Limb (tissue), 2 donors: ENCODE data around the gene RNF214.
"Not testable (repeated sequence)": the region's sequence is repeated elsewhere in the genome, so short reads cannot be mapped to it uniquely, and the experiment has no call there.

Experiments used
- DNase-seq, 2 donors: peaks; one replicate each; pipeline ENCODE4 v3.0.0-alpha.2; 2016; ENCODE audit errors: extremely low spot score in 2 of 2

RNF214 gene

DNA sequence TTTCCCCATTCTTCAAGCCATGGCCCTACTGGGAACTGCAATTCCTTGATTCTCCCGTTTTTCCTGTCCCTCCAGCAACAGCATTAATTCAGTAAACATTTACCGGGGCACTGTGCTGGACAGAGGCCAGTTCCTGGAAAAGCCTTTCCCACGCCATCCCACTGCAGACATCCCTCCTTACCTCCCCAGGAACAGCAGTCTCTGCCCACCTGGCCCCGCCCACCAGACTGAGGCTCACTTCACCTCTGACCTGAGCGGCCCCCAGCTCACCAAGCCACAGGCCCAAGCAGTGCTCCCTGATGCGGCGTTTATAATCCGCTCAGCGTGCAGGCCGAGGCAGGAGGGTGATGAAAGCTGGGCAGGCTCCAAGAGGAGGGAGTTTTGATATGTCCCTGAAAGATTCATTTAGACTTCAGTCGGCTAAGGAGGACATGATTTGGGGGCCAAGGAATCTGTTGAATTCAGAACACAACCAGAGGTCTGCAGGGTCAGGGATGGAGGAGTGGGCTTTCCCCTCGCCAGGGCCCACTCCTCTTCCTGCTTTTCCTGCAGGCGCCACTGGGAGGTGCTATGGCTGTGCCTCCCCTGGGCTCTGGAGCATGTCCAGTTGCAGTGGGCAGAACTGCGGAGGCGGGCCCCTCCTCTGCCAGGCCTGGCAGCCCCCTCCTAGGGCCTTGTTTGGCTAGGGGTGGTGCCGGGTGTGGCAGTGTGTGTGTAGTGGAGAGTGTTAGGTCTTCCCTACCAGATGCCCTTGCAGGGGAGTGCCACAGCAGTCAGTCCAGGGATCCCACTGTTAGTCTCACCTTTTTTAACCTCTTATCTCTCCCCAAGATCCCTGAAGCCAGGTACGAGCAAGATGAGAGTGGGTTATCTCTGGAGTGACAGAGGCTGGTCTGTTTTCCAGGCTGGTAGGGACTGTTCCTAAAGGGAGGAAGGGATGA, 34.7 kb upstream of the RNF214 start:
- DNase-seq: peak in 1 of 2 donors; percentile 66

DNA sequence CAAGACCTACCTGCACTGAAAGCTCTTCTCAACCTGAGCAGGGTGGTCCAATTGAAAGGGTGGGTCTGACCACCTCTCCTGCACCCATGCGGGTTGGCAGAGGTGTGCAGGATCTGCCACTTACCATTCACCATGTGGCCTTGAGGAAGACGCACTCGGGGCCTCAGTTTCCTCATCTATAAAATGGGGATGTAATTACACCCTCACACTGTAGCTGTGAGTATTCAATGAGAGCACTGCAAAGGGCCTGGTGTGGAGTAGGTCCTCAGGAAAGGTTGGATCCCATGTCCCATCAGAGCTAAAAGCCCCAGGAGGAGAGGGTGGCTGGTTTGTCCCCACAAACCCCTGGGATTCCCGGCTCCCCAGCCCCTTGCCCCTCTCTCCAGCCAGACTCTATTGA, 33.9 kb upstream of the RNF214 start:
- DNase-seq: no peak

DNA sequence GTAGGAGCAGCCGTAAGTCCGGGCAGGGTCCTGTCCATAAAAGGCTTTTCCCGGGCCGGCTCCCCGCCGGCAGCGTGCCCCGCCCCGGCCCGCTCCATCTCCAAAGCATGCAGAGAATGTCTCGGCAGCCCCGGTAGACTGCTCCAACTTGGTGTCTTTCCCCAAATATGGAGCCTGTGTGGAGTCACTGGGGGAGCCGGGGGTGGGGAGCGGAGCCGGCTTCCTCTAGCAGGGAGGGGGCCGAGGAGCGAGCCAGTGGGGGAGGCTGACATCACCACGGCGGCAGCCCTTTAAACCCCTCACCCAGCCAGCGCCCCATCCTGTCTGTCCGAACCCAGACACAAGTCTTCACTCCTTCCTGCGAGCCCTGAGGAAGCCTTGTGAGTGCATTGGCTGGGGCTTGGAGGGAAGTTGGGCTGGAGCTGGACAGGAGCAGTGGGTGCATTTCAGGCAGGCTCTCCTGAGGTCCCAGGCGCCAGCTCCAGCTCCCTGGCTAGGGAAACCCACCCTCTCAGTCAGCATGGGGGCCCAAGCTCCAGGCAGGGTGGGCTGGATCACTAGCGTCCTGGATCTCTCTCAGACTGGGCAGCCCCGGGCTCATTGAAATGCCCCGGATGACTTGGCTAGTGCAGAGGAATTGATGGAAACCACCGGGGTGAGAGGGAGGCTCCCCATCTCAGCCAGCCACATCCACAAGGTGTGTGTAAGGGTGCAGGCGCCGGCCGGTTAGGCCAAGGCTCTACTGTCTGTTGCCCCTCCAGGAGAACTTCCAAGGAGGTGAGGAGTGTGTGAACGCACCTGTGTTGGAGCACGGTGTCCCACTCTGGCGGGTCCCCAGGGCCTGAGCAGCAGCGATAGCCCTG, 33.2 kb upstream of the RNF214 start, which contains the start of gene TAGLN:
Gene TAGLN, plus strand, starts transcription at position 318 of the 863 bp plus-strand sequence. CDS start 3,644 bp downstream, outside the sequence.
- peak; percentile 65 to 84 for DNase-seq

DNA sequence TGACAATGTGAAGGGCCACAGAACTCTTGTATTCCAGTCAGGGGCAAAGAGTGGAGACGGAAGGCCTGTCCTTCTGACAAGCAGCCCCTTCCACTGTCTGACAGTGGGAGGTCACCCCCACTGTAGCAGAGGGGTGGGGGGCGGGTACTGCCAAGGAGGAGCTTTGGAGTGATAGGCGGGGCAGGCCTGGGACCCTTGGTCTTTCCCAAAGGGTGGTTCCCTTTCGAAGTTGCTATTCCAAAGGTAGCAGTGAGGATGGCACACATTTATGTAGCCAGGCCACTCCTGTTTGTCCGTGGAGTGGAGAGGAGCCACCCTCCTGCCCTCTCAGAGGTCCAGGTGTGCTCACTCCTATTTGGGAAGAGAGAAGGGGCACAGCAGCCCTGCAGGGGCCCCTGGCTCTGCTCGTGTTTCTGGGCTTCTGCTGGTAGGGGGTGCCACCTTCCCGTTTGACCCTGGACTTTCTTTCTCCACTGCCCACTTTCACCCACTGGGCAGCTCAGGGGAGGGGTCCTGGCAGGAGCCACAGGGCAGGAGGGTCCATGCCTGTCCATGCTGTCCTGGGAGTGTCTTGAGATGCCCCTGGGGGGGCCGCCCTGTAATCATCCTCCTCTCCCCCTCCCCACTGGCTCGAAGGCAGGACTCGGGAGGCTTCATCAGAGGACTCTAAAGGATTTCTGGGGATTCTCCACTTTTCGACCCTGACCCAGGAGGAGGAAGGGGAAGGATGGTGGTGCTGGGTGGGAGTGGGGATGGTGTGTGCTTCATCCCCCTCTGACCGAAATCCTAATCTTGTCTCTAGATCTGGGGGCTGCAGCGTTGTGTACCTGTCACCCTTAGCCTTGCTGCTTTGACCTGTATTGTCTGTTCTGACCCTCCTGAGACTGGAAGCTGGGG, 32.3 kb upstream of the RNF214 start:
- no peak for DNase-seq

DNA sequence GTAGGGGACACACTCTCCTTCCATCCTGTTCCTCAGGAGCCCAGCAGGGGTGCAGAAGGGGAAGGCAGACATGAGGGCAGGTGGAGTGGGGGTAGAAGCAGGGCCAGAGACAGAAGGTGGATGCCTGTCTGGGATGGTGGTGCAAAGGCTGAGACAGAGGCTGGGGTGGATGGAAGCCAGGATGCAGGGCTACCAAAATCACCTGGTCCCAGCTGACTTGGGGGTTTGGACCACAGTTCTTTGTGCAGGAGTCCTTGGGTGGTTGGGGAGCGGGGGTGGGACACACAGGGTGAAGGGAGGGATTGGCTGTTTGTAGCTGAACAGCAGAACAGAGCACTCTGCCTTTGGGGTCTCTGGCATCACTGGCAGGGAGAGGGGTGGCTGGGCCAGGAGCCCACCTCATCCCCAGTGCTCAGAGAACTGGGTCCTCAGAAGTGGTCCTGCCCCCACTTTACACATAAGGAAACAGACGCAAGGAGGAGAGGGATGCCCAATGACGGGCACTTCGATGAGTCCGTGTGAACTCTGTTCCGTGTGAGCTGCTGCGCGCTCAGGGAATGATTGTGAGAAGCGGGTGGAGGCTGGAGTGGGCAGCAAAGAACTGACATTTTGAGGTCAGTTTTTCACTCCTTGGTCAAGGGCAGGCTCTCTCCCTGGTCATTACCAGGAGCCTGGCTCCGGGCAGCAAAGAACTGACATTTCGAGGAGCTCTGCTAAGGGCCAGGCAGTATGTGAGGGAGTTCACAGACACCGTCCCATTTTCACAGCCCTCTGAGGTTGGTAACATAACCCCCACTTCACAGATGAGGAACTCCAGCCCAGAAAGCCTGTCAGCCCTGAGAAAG, 31.4 kb upstream of the RNF214 start:
- DNase-seq: no peak

DNA sequence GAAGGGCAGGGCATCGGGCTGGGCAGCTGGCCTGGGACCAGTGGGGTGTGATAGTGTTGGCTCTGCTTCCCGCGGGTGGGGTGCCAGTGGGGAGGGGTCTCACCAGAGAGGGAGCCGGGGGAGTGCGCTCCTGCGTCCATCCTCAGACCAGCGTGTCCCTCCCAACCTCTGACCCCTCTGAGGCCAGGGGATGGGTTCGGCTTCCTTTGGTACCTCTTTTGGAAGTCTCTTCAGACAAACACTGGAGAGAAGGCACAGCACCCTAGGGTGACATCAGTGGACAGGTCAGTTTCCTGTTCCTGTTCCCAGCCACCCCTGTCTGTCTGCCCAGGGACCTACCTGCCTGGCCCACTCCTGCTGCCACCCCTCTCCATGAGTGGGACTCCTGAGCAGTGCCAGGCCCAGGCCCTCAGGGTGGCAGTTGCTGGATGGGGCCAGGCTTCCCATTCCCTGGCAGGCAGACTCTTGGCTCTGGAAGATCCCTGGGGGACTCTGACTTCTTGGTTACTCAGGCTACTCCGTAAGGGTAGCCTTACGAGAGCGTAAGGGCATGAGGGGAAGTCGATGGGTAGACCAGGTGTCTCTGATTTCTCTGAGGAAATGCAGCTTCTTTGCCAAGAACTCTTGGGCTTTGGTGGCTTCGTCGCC, 30.7 kb upstream of the RNF214 start:
- no peak for DNase-seq

DNA sequence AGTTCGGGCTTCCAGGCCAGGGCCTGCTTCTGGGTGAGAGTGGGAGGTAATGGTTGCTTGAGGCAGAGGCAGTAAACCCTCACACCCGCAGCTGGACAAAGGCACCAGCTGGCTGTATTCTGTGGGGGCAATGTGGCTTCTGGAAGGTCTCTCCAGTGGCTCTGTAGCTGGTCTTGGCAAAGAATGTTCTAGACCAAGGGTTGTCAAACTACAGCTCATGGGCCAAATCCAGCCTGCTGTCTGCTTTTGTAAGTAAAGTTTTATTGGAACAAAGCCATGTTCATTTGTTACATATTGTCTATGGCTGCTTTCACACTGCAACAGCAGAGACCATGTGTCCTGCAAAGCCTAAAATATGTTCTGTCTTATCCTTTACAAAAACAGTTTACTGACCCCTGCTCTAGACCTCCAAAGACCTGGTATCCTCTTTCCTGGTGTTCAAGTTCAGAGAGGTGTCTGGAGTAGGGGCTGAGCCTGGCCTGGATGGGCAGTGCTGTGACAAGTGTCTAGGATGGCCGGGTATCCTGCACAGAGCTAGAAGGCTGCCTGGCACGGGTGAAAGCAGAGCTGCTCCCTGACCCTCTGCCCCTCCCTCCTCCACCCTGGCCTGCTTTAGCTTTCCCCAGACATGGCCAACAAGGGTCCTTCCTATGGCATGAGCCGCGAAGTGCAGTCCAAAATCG, 29.9 kb upstream of the RNF214 start:
- no peak for DNase-seq

DNA sequence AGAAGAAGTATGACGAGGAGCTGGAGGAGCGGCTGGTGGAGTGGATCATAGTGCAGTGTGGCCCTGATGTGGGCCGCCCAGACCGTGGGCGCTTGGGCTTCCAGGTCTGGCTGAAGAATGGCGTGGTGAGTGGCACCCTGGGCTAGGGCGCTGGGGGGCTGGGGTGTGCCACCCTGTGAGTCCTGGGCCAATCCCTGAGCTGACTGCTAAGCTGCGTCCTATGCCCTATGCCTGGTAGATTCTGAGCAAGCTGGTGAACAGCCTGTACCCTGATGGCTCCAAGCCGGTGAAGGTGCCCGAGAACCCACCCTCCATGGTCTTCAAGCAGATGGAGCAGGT, 29.4 kb upstream of the RNF214 start:
- DNase-seq: no peak

DNA sequence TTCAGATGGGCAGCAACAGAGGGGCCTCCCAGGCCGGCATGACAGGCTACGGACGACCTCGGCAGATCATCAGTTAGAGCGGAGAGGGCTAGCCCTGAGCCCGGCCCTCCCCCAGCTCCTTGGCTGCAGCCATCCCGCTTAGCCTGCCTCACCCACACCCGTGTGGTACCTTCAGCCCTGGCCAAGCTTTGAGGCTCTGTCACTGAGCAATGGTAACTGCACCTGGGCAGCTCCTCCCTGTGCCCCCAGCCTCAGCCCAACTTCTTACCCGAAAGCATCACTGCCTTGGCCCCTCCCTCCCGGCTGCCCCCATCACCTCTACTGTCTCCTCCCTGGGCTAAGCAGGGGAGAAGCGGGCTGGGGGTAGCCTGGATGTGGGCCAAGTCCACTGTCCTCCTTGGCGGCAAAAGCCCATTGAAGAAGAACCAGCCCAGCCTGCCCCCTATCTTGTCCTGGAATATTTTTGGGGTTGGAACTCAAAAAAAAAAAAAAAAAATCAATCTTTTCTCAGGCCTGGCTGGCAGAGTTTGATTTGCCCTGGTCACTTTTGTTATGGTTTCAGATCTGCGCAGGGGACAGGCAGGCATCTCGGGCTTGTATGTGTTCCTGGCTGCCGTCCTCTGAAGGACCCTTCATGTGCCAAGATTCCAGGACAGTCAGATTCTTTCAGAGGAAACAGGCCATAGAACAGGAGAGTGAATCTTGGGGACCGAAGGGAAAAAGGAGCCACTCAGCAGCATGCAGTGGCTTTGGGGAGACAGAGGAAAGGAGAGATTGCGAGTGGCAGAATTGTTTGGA, 28.0 kb upstream of the RNF214 start:
- no peak for DNase-seq

DNA sequence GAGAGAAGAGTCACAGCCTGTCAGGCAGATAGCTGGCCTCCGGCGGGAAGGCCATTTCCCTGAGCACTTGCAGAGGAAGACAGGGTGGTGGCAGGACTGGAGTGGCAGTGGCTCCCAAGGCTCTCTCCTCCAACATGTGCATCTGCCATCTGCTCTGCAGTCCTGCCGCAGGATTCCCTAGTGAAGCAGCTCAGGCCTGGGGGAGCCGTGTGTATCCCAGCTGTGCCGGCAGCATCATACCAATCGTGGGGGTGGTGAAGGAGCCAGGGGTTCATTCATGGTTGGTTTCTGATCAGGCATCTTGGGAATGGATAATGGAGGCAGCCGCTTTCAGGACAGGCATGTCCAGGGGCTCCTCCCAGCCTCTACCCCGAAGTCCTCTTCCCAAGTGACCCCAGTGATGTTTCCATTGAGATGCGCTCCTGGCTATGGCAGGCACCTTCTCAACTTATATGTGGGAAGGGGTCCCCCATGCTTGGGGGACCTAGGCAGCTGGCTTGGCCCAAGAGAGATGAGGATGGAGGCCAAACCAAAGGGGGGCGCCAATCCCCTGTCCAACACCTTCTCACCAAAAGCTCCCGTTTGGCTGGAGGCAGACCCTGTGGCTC, 27.2 kb upstream of the RNF214 start:
- no peak for DNase-seq

DNA sequence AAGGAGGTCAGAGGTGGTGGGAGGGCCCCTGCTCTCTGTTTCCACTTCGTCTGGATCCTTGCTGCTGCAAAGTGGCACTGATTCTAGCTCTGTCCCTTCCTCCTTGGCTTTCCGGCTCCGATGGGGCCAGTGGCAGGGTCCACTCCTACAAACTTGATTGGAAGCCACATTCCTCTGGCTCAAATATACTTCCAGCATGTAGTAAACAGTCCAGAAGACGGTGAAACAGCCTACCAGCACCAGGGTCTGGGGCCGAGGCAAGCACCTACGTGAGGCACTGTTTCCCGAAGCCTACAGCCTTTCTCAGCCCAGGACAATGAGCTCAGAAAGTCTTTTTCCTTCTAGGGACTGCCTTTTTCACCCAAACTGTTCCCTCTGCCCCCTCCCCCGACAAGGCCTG, 26.4 kb upstream of the RNF214 start:
- not testable (repeated sequence) for DNase-seq

DNA sequence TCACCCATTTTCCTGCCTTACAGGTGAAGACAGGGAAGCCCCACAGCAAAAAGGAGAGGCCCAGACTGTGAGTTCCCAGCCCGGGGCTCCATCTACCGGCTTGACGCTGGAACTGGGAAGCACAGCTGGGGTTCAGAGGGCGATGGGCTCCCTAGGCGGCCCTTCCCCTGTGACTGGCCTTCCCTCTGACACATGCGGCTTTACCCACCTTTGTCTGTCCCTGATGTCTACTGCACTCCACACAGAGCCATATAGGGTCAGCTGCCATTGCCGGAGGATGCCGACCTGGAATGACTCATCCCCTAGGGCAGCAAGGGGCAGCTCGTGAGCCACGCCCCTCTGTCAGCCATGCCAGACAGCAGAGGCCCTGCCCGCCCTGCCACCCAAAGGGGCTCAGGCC, 25.6 kb upstream of the RNF214 start:
- not testable (repeated sequence) for DNase-seq

DNA sequence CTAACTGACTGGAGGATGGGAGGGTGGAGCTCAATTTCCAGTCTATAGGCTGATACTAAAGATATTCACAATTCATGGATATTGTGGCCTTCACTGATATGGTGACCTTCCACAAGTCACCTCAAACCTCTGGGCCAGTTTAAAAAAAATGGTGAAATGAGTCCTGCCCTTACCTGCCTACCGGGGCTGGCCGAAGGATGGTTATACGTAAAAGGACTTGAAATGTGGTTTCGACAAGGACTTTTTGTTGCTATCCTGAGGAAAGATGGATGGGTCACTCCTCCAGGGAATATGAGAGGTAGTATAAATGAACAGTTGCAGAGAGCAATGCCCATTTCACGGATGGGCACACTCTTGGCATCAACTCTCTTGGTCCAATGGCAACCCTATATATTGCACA, 25.0 kb upstream of the RNF214 start:
- DNase-seq: not testable (repeated sequence)

DNA sequence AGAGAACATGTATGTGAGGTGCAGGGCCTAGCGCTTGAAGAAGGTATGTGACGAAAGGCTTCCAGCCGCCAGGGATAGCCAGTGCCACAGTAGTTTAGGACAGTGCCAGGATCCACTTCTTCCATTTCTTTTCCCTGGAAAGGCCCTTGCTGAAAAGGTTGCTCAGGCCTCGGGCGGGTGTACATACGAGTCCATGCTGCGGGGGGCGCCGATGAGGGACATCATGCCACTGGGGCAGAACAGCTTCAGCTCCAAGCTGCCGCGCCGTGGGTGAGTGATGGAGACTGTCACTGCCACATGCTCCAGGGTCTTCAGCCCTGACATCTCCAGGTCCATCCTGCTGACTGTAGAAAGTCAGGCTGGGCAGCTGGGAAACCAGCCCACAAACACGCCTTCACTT, 23.8 kb upstream of the RNF214 start:
- DNase-seq: not testable (repeated sequence)

DNA sequence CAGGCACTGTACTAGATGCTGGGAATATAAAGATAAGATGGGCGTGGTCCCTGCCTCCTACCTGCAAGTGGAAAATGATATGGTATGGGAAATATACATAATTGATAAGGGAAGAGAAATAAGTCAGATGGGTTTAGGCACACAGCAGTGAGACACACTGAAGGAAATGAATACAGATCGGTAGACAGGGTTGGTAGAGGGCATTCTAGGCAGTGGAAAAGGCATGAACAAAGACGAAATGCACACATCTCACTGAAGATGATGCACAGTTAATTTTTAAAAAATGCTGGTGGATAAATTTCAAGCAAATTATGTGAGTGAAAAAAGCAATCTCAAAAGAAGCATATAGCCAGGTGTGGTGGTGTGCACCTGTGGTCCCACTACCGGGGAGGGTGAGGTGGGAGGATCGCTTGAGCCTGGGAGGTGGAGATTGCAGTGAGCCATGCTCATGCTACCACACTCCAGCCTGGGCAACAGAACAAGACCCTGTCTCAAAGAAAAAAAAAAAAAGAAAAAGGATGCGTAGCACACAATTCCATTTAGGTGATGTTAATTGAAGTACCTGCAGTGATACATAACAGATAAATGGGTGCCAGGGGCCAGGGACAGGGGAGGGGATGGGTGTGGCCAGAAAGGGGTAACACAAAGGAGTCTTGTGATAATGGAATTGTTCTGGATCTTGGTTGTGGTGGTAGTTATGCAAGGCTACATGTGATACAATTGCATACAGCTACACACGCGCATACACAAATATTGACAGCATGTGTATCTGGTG, 22.9 kb upstream of the RNF214 start:
- DNase-seq: not testable (repeated sequence)

DNA sequence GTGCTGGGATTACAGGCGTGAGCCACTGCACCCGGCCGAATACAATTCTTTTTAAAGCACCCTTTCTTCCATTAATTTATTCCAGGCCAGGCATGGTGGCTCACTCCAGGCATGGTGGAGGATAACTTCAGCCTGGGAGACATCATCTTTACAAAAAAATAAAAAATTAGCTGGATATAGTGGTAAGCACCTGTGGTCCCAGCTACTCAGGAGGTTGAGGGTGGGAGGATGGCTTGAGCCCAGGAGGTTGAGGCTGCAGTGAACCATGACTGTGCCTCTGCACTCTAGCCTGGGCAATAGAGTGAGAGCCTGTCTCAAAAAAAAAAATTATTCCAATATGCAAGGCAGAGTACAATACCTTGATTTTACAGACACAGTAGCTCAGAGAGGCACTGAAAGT, 21.9 kb upstream of the RNF214 start:
- no peak for DNase-seq

DNA sequence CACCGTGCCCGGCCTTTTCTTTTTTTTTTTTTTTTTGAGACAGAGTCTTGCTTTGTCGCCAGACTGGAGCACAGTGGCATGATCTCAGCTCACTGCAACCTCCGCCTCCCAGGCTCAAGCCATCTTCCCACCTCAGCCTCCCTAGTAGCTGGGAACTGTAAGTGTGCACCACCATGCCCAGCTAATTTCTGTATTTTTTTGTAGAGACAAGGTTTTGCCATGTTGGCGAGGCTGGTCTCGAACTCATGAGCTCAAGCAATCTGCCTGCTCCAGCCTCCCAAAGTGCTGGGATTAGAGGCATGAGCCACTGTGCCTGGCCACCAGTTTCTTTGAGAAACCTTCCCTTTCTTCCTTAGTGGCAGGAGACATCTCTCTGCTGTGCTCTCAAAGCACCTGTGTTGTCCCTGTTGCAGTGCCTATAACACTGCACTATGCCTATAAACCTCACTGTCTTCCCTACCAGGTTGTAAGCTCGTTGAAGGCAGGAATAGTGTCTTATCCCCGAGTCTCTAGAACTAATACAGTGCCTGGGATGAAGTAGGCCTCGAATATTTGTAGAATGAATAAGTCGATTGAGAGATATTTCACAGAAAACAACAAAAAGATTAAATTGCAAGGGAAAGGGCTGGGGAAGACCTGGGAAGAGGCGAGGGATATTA, 19.6 kb upstream of the RNF214 start:
- DNase-seq: no peak
